GM12872 (cell line): Measurements from ENCODE around the gene CHGA.

Source experiments
- CTCF ChIP-seq: IDR thresholded peaks from 3 replicates; pipeline ENCODE4 v1.5.1; 2011; ENCODE audit warnings: low read depth, mild to moderate bottlenecking, low read length, moderate library complexity; ENCODE audit not compliant: insufficient read depth

CHGA gene

DNA sequence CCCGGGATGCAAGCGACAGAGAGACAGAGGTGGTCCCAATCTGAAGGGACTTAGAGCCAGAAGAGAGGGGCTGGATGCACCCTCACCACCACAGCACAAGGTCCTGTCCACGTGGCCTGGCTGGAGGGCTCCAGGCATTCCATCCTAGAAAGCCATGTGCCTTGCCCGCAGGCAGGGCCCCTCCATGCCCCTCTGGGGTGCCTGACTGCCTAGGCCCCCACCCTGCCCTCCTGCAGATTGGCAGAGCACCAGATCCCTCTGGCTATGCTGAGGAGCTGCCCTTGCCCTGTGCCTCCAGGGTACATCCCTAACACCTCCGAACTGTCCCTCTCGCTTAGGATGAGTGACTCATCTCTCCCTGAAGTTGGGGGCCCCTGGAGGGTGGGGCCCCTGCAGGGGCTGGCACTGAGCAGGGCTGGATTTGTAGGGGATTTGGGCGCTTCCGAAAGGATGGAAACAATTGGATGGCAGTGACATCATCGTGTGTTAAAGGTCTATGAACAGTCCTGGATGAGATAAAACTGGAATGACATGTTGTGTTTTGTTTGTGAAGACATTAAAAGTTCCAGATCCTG, 50.9 kb downstream of the CHGA start:
- TF ChIP-seq CTCF, result no peak

GRCh38 chr14:92974541-92975345, 51.8 kb downstream of the CHGA start:
- TF ChIP-seq CTCF, result no peak

DNA sequence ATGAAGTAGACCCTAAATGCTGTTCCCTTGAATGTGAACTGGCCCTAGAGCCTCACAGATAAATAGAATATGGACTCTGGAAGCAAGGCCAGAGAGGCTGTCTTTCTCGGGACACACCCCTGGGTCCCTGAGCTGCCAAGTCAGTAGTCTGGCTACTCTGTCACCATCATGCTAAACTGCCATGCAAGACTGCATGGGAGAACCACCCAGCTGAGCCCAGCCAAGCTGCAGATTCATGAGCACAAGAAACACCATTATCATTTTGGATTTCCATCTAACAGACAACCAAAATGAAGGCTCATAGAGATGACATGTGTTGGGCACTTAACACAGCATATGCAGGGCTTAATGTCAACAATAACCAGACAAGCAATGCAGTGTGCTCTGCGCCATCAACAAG, 53.3 kb downstream of the CHGA start:
- no peak for TF ChIP-seq CTCF

DNA sequence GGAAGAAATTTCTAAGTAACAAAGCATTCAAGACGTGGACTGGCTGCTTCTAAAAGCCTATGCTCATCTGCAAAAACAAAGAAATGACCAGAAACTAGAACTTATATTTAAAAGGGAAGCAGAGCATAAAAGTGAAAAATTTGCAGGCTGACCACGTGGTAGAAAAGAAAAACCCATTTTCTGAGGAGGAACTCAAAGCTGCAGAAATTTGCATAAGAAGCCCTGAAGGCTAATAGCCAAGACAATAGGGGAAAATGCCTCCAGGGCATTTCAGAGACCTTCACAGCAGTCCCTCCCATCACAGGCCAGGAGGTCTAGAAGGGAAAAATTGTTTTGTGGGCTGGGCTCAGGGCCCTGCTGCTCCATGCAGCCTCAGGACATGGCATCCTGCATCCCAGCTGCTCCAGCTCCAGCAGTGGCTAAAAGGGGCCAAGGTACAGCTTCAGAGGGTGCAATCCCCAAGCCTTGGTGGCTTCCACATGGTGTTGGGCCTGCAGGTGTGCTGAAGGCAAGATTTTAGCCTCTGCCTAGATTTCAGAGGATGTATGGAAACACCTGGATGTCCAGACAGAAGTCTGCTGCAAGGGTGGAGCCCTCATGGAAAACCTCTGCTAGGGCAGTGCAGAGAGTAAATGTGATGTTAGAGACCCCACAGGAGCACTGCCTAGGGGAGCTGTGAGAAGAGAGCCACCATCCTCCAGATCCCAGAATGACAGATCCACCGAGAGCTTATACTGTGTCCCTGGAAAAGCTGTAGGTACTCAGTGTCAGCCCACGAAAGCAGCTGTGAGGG, 55.5 kb downstream of the CHGA start:
- TF ChIP-seq CTCF, result no peak

- no peak for TF ChIP-seq CTCF
Measured at GRCh38 chr14:92980866-92981265, 57.9 kb downstream of the CHGA start.

GRCh38 chr14:92981726-92982125, 58.8 kb downstream of the CHGA start:
- no peak for TF ChIP-seq CTCF

GRCh38 chr14:92982956-92983355, 60.0 kb downstream of the CHGA start:
- TF ChIP-seq CTCF, result no peak
